Ovary (tissue), 9 donors: ENCODE data around the gene RAET1L. TPM values are rescaled to one million over a fixed set of nuclear protein-coding genes. Genes with fewer than 3 reads are reported as not detected.
"Not testable (repeated sequence)": the region's sequence is repeated elsewhere in the genome, so short reads cannot be mapped to it uniquely, and the experiment has no call there.

Experiments
- DNase-seq, 5 donors: peaks; one replicate each; pipeline ENCODE4 v3.0.0-alpha.2; 2019 to 2020
- H3K27ac ChIP-seq, 2 donors: fragments of 200-600 bp; one replicate each; pipeline versions ENCODE4 v1.5.1 to v1.8.0; 2019 to 2022
- H3K27me3 ChIP-seq: fragments of 200-600 bp; one replicate; pipeline ENCODE4 v1.8.0; 2022
- H3K36me3 ChIP-seq: fragments of 200-600 bp; sonication (generic); one replicate; pipeline ENCODE4 v1.5.1; 2019
- H3K4me1 ChIP-seq: one replicate; pipeline ENCODE4 v1.8.1; 2013; ENCODE audit warnings: mild to moderate bottlenecking, moderate library complexity; ENCODE audit not compliant: insufficient read depth
- H3K4me3 ChIP-seq: fragments of 200-600 bp; sonication (generic); one replicate; pipeline ENCODE4 v1.5.1; 2017
- H3K9me3 ChIP-seq, 2 donors: fragments of 200-600 bp in 1 of 2; sonication (generic) in 1 of 2; one replicate each; pipeline versions ENCODE4 v1.5.1 to v1.8.1; 2013 to 2019; ENCODE audit warnings: mild to moderate bottlenecking in 1 of 2, moderate library complexity in 1 of 2
- CTCF ChIP-seq, 3 donors: fragments of 450-650 bp in 2 of 3; fragments of 200-600 bp in 1 of 3; IDR thresholded peaks; one replicate each; pipeline versions ENCODE4 v1.5.1 to v1.8.0; 2016 to 2022; ENCODE audit warnings: antibody characterized with exemption in 3 of 3, mild to moderate bottlenecking in 1 of 3
- EP300 ChIP-seq: sonication (generic); formaldehyde crosslinking; IDR thresholded peaks from one replicate; pipeline ENCODE4 v1.6.1; 2017; ENCODE audit warnings: antibody characterized with exemption
- POLR2A ChIP-seq: fragments of 450-650 bp; IDR thresholded peaks from one replicate; pipeline ENCODE4 v1.6.1; 2017; ENCODE audit warnings: antibody characterized with exemption, mild to moderate bottlenecking, moderate library complexity
- WGBS, 3 donors: extraction: QIAGEN DNeasy Blood & Tissue Kit in 1 of 3; methylation state at CpG; one replicate each; pipeline versions ENCODE4 v1.1.5 to v1.1.7; 2013 to 2017; 5-methylcytosine and 5-hydroxymethylcytosine counted together
- intact Hi-C, 4 donors: fragments of 100-400 bp; cut with DNase I; formaldehyde crosslinking; loops; one replicate each; pipeline versions ENCODE4 v1.11.0 to v1.15.1; 2022 to 2023
- polyA plus RNA-seq, 2 donors: library from polyadenylated mRNA; stranded (reverse); fragments of 200-250 nt in 1 of 2; fragments of 350-450 nt in 1 of 2; fragmentation: Illumina TruSeq in 1 of 2; extraction: RNeasy Lipid Tissue Mini Kit (QIAGEN cat#74804) in 1 of 2; gene quantifications; one replicate each; pipeline ENCODE4 v1.2.3, GENCODE V29; 2013 to 2014
- total RNA-seq, 7 donors: library from RNA; depleted of rRNA in 2 of 7; stranded (reverse); fragments of >200 nt in 2 of 7; fragmentation: NEBNext Ultra II Directional in 3 of 7; extraction: Animal tissue kit (Norgen Biotek cat#: 25700) in 3 of 7; gene quantifications; one replicate each; pipeline versions ENCODE4 v1.1.0 to v1.2.4, GENCODE V29; 2016 to 2023
- donor health status: DM: no; HTN: no; CAD: no; lungs with moderate emphysema.
- donor health status: DM: no; HTN: no; CAD: no.
- donor health status: Bipolar disorder and iron deficiency.
- donor health status: DM: yes; HTN: yes; CAD: no.
- donor health status: DM: no; HTN: no; CAD: no.
- donor health status: DM: yes; HTN: yes; CAD: no.

Gene RAET1L
- total and polyA plus RNA-seq, 9 donors, result not detected

- no peak overlapping the region for H3K27ac ChIP-seq
- H3K4me1 ChIP-seq, result no peaks in the 10 kb centered on the region
- no peaks in the 10 kb centered on the region for H3K9me3 ChIP-seq
- no peaks in the 10 kb centered on the region for H3K36me3 ChIP-seq
- no peak for DNase-seq
- TF ChIP-seq POLR2A, result no peak
- no peak for TF ChIP-seq CTCF (IDR thresholded peaks at IDR 0.05)
- TF ChIP-seq EP300, result no peak
- no peak overlapping the region for H3K4me3 ChIP-seq
- intact Hi-C loops, result no loop called here
- no peaks in the 10 kb centered on the region for H3K27me3 ChIP-seq
These were observed 46.7 kb downstream of the RAET1L start for GRCh38 chr6:149978610-149979009.

GRCh38 chr6:149977221-149977620, 48.1 kb downstream of the RAET1L start:
- Histone ChIP-seq H3K36me3 (no peaks in the 10 kb centered on the region), H3K4me1 (no peaks in the 10 kb centered on the region), H3K4me3 (no peak overlapping the region), H3K27ac (no peak overlapping the region), H3K9me3 (no peaks in the 10 kb centered on the region), H3K27me3 (no peaks in the 10 kb centered on the region)
- no peak for DNase-seq
- intact Hi-C loops, result no loop called here
- 69 to 73% (median 70%) methylated on average over 4 of the region's 4 CpGs for WGBS, 3 donors
- TF ChIP-seq CTCF (IDR thresholded peaks at IDR 0.05), result no peak
- TF ChIP-seq EP300, result no peak
- TF ChIP-seq POLR2A, result no peak

GRCh38 chr6:149975400-149975799, 49.9 kb downstream of the RAET1L start:
- Histone ChIP-seq H3K9me3 (no peaks in the 10 kb centered on the region), H3K27ac (no peak overlapping the region), H3K4me3 (no peak overlapping the region), H3K4me1 (no peaks in the 10 kb centered on the region), H3K27me3 (no peaks in the 10 kb centered on the region), H3K36me3 (no peaks in the 10 kb centered on the region)
- intact Hi-C loops, result no loop called here
- DNase-seq, result no peak
- TF ChIP-seq CTCF (IDR thresholded peaks at IDR 0.05) (no peak), POLR2A (no peak), EP300 (no peak)

- Histone ChIP-seq H3K36me3 (no peaks in the 10 kb centered on the region), H3K4me3 (no peak overlapping the region), H3K27me3 (no peaks in the 10 kb centered on the region), H3K9me3 (no peaks in the 10 kb centered on the region), H3K27ac (no peak overlapping the region), H3K4me1 (no peaks in the 10 kb centered on the region)
- DNase-seq, result no peak
- TF ChIP-seq EP300 (no peak), CTCF (IDR thresholded peaks at IDR 0.05) (no peak), POLR2A (no peak)
- intact Hi-C loops, result no loop called here
- WGBS, 3 donors, result 39 to 58% (median 40%) methylated on average over 3 of the region's 3 CpGs
These were observed 50.5 kb downstream of the RAET1L start for GRCh38 chr6:149974825-149975224.

- DNase-seq, H3K4me3 ChIP-seq, H3K36me3 ChIP-seq, H3K4me1 ChIP-seq, intact Hi-C loops, H3K27me3 ChIP-seq, H3K27ac ChIP-seq, H3K9me3 ChIP-seq: not testable (repeated sequence)
- 57 to 68% (median 66%) methylated on average over 6 of the region's 6 CpGs for WGBS, 3 donors
These were observed 50.9 kb downstream of the RAET1L start for GRCh38 chr6:149974394-149974793.
